HEK293 (cell line): ENCODE measurements around the gene PBXIP1.
A peak's percentile ranks its signal among the peaks of the same experiment; 100 is the strongest.

Source experiments
- CTCF ChIA-PET: fragments of 350-600 bp; formaldehyde crosslinking; extraction: SDS; loops from one replicate; lab custom pipeline; 2021; ENCODE audit warnings: antibody characterized with exemption; lab: Yijun Ruan, JAX
- POLR2A ChIA-PET: fragments of 300-600 bp; formaldehyde crosslinking; extraction: SDS; loops from one replicate; lab custom pipeline; 2020; ENCODE audit warnings: antibody characterized with exemption, inconsistent platforms; lab: Yijun Ruan, JAX
- H3K27ac ChIP-seq: fragments of 200-500 bp; sonication (Bioruptor generic); 2 replicates; pipeline ENCODE4 v1.5.1; 2014; ENCODE audit warnings: low read depth, low read length, control low read depth, inconsistent platforms; ENCODE audit errors: extremely low read depth
- H3K36me3 ChIP-seq, 2 experiments: fragments of 200-500 bp in 1 of 2; sonication (Bioruptor generic) in 1 of 2; 1 replicate in 1 of 2; 2 replicates in 1 of 2; pipeline ENCODE4 v1.5.1; 2014 to 2017; ENCODE audit warnings: inconsistent platforms in 2 of 2, low read length in 2 of 2; ENCODE audit not compliant: control insufficient read depth in 2 of 2, insufficient read depth in 1 of 2
- H3K4me1 ChIP-seq: fragments of 200-500 bp; sonication (Bioruptor generic); 2 replicates; pipeline ENCODE4 v1.5.1; 2014; ENCODE audit warnings: mild to moderate bottlenecking, low read length, inconsistent platforms; ENCODE audit not compliant: control insufficient read depth, insufficient read depth
- H3K4me3 ChIP-seq: 2 replicates; pipeline ENCODE4 v1.5.1; 2011; ENCODE audit warnings: low read depth, mild to moderate bottlenecking, control low read depth, low read length, moderate library complexity
- H3K9me3 ChIP-seq: fragments of 200-500 bp; sonication (Bioruptor generic); 2 replicates; pipeline ENCODE4 v1.5.1; 2014; ENCODE audit warnings: low read depth, low read length, inconsistent platforms; ENCODE audit not compliant: control insufficient read depth, insufficient read depth
- CTCF ChIP-seq: fragments of 450-650 bp; formaldehyde crosslinking; IDR thresholded peaks from 2 replicates; pipeline ENCODE4 v1.5.1; 2016; ENCODE audit warnings: missing biosample characterization, missing genetic modification characterization
- GLI2 ChIP-seq: fragments of 450-650 bp; formaldehyde crosslinking; IDR thresholded peaks from 2 replicates; pipeline ENCODE4; 2017; ENCODE audit warnings: missing biosample characterization, missing genetic modification characterization, low read depth, borderline replicate concordance
- HIC1 ChIP-seq: fragments of 450-650 bp; formaldehyde crosslinking; IDR thresholded peaks from 2 replicates; pipeline ENCODE4 v1.5.1; 2016; ENCODE audit warnings: missing biosample characterization, missing genetic modification characterization
- KLF16 ChIP-seq: fragments of 450-650 bp; formaldehyde crosslinking; IDR thresholded peaks from 2 replicates; pipeline ENCODE4 v1.5.1; 2017; ENCODE audit warnings: missing biosample characterization, missing genetic modification characterization
- KLF17 ChIP-seq: fragments of 450-650 bp; formaldehyde crosslinking; IDR thresholded peaks from 2 replicates; pipeline ENCODE4 v1.5.1; 2016; ENCODE audit warnings: missing biosample characterization, missing genetic modification characterization
- MEIS1 ChIP-seq: sonication (generic); formaldehyde crosslinking; IDR thresholded peaks from 2 replicates; pipeline ENCODE4 v1.8.1; 2022; ENCODE audit warnings: missing genetic modification reagents, mild to moderate bottlenecking, borderline replicate concordance
- PRDM10 ChIP-seq: fragments of 450-650 bp; formaldehyde crosslinking; IDR thresholded peaks from 2 replicates; pipeline ENCODE4 v1.5.1; 2016; ENCODE audit warnings: missing biosample characterization, missing genetic modification characterization
- SP7 ChIP-seq: fragments of 450-650 bp; formaldehyde crosslinking; IDR thresholded peaks from 2 replicates; pipeline ENCODE4 v1.5.1; 2016; ENCODE audit warnings: missing biosample characterization, missing genetic modification characterization
- TRIM28 ChIP-seq: IDR thresholded peaks from 2 replicates; pipeline ENCODE4 v1.6.1; 2011; ENCODE audit warnings: low read length, control low read depth, borderline replicate concordance
- ZBTB6 ChIP-seq: fragments of 450-650 bp; formaldehyde crosslinking; IDR thresholded peaks from 2 replicates; pipeline ENCODE4 v1.5.1; 2017; ENCODE audit warnings: missing biosample characterization, missing genetic modification characterization
- ZEB2 ChIP-seq: fragments of 450-650 bp; formaldehyde crosslinking; IDR thresholded peaks from 2 replicates; pipeline ENCODE4 v1.5.1; 2016; ENCODE audit warnings: missing biosample characterization, missing genetic modification characterization
- ZNF121 ChIP-seq: fragments of 450-650 bp; formaldehyde crosslinking; IDR thresholded peaks from 2 replicates; pipeline ENCODE4 v1.5.1; 2016; ENCODE audit warnings: missing biosample characterization, missing genetic modification characterization
- ZNF248 ChIP-seq: fragments of 450-650 bp; formaldehyde crosslinking; IDR thresholded peaks from 2 replicates; pipeline ENCODE4 v1.5.1; 2017; ENCODE audit warnings: missing biosample characterization, missing genetic modification characterization
- ZNF311 ChIP-seq: fragments of 450-650 bp; formaldehyde crosslinking; IDR thresholded peaks from 2 replicates; pipeline ENCODE4 v1.5.1; 2017; ENCODE audit warnings: missing biosample characterization, missing genetic modification characterization, borderline replicate concordance
- ZNF324 ChIP-seq: fragments of 450-650 bp; formaldehyde crosslinking; IDR thresholded peaks from 2 replicates; pipeline ENCODE4 v1.5.1; 2016; ENCODE audit warnings: missing biosample characterization, missing genetic modification characterization
- ZNF391 ChIP-seq: fragments of 450-650 bp; formaldehyde crosslinking; IDR thresholded peaks from 2 replicates; pipeline ENCODE4 v1.5.1; 2016; ENCODE audit warnings: low read depth, missing biosample characterization, missing genetic modification characterization, borderline replicate concordance
- ZNF654 ChIP-seq: fragments of 450-650 bp; formaldehyde crosslinking; IDR thresholded peaks from 2 replicates; pipeline ENCODE4 v1.5.1; 2016; ENCODE audit warnings: low read depth, missing biosample characterization, missing genetic modification characterization
- ZNF660 ChIP-seq: fragments of 450-650 bp; IDR thresholded peaks from 2 replicates; pipeline ENCODE4 v1.5.1; 2018; ENCODE audit warnings: missing biosample characterization, mild to moderate bottlenecking, missing genetic modification characterization
- ZNF692 ChIP-seq: fragments of 450-650 bp; formaldehyde crosslinking; IDR thresholded peaks from 2 replicates; pipeline ENCODE4 v1.5.1; 2016; ENCODE audit warnings: missing biosample characterization, missing genetic modification characterization
- ZNF791 ChIP-seq: fragments of 450-650 bp; formaldehyde crosslinking; IDR thresholded peaks from 2 replicates; pipeline ENCODE4 v1.5.1; 2016; ENCODE audit warnings: missing biosample characterization, missing genetic modification characterization
- ZNF792 ChIP-seq: fragments of 450-650 bp; formaldehyde crosslinking; IDR thresholded peaks from 2 replicates; pipeline ENCODE4 v1.5.1; 2016; ENCODE audit warnings: missing biosample characterization, missing genetic modification characterization

Gene PBXIP1

GRCh38 chr1:154944401-154945159 lies 11.3 kb downstream of the PBXIP1 start:
- H3K4me1 ChIP-seq: no peaks in the 10 kb centered on the region
- TF ChIP-seq MEIS1 (no peak), ZBTB6 (no peak), ZNF792 (tag by site-specific recombination) (no peak), ZNF324 (tag by site-specific recombination) (no peak), PRDM10 (tag by site-specific recombination) (peak; percentile 52; the same call in 1 of the 2 replicates), ZEB2 (no peak)
- H3K4me3 ChIP-seq: no peak overlapping the region
- ChIA-PET POLR2A (no interaction called here), CTCF (interaction anchor here (0.6 to 1.6 kb wide), 18 partner anchors 22 to 1822 kb away, joined by 3 to 7 read pairs (median 4); no protein-coding TSS in a partner anchor)
- H3K27ac ChIP-seq: no peak overlapping the region
- H3K9me3 ChIP-seq: no peaks in the 10 kb centered on the region
- H3K36me3 ChIP-seq: peaks cover 0 to 20% of the 10 kb centered on the region in 2 experiments; a peak in 1 of 3 replicates

- ChIA-PET POLR2A (no interaction called here), CTCF (interaction anchor here (0.5 to 1.6 kb wide), 18 partner anchors 23 to 1821 kb away, joined by 3 to 7 read pairs (median 3); no protein-coding TSS in a partner anchor)
- Histone ChIP-seq H3K27ac (no peak overlapping the region), H3K4me3 (no peak overlapping the region), H3K4me1 (no peaks in the 10 kb centered on the region), H3K9me3 (no peaks in the 10 kb centered on the region), H3K36me3 (peaks cover 0 to 20% of the 10 kb centered on the region in 2 experiments; a peak in 1 of 3 replicates)
- TF ChIP-seq ZNF654 (tag by site-specific recombination) (peak; percentile 93), GLI2 (tag by site-specific recombination) (no peak), ZNF248 (tag by site-specific recombination) (no peak), SP7 (tag by site-specific recombination) (0 out of 2 replicates have a peak, but pooled peaks have one; percentile 30), KLF17 (tag by site-specific recombination) (peak; percentile 51; the same call in 1 of the 2 replicates), CTCF (peak; percentile 82), HIC1 (tag by site-specific recombination) (no peak), ZNF121 (tag by site-specific recombination) (no peak), ZNF311 (no peak), ZEB2 (0 out of 2 replicates have a peak, but pooled peaks have one; percentile 18), TRIM28 (no peak), ZNF660 (tag by site-specific recombination) (no peak), KLF16 (tag by site-specific recombination) (no peak), ZNF692 (0 out of 2 replicates have a peak, but pooled peaks have one; percentile 39), ZNF391 (tag by site-specific recombination) (no peak), ZNF791 (tag by site-specific recombination) (no peak)
These were observed 12.1 kb downstream of the PBXIP1 start for GRCh38 chr1:154943649-154944400.
